ENCODE data around the gene LEPR.

Gene LEPR

DNA sequence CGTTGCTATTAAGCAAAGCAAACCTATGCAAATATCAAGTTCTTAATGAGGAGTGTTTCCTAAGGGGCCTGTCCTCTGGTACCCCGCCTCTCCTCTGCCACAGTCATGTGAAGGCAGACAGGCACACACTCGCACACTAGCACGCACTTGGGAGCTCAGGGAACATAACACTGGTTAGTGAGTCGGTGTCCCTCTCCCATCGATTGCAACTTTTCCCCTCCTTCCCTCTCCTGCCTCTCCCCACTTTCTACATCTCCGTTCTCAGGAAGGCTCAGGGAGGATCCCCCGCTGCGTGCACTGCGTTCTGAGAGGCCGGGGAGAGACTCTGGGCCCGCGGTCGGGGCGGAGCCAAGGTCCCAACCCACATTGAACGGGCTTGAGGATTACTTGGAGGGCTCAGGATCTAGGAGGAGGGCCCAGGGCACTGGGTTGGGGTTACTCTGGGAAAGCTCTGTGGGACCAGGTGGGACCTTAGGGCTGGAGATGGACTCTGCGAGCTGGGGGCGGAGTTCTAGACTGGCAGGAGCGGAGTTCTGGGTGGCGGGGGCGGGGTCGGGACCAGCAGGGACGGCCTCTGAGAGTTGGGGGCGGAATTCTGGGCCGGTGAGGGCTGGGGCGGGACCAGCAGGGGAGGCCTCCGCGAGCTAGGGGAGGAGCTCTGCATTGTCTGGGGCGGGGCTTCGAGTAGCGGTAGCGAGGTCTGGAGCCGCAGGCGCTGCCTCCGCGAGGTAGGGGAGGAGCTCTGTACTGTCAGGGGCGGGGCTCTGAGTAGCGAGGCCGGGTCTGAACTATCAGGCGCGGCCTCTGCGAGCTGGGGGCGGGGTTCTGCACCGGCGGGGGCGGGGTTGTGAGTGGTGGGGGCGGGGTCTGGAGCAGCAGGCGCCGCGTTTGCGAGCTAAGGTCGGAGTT lies 533 bp upstream of the LEPR start:
- H3K4me3 ChIP-seq (ENCODE audit: low read depth, low read length): peak overlapping the region; percentile 95
- no peak for TF ChIP-seq CTCF (IDR thresholded peaks at IDR 0.05; ENCODE audit: insufficient read depth, low read depth, low read length, missing control alignments)
- peak; percentile 99 for DNase-seq (ENCODE audit: low read depth)

- DNase-seq (ENCODE audit: low read depth): peak; percentile 14
- H3K4me3 ChIP-seq (ENCODE audit: low read depth, low read length): peak overlapping the region; percentile 77
- no peak for TF ChIP-seq CTCF (IDR thresholded peaks at IDR 0.05; ENCODE audit: insufficient read depth, low read depth, low read length, missing control alignments)
These were observed 1.0 kb downstream of the LEPR start for GRCh38 chr1:65421351-65422025.

- peak; percentile 9 for DNase-seq (ENCODE audit: low read depth)
- TF ChIP-seq CTCF (IDR thresholded peaks at IDR 0.05; ENCODE audit: insufficient read depth, low read depth, low read length, missing control alignments): no peak
- no peak overlapping the region for H3K4me3 ChIP-seq (ENCODE audit: low read depth, low read length)
These were observed 2.1 kb downstream of the LEPR start for GRCh38 chr1:65422241-65423203.

DNA sequence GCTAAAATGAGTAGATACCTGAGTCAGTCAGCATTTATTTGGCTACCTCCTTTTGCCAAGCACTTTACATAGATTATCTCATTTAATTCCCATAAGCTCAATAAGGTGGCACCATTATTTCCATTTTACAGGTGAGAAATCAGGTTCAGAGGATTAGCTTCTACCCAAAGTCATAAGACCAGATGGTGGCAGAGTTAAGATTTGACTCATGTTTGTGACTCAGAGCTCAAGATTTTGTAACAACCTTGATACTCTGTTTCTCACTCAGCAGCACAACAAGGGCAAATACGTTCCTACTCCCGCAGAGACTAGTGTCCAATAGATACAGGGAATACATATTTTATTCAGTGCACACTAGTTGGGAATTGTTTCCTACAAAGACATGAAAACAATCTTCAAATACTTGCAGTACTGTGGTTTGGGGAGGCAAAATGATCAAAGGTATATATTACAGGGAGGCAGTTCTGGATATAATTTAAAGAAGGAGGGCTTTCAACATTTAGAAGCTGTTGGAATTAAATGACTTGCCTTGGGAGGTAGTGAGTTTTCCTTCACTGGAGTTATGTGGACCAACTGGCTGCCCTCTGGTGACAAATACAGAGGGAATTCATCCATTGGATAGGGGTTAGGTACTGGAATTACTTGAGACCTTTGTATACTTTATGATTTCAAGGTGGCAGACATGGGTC lies 3.6 kb downstream of the LEPR start:
- H3K4me3 ChIP-seq (ENCODE audit: low read depth, low read length): no peak overlapping the region
- no peak for TF ChIP-seq CTCF (IDR thresholded peaks at IDR 0.05; ENCODE audit: insufficient read depth, low read depth, low read length, missing control alignments)
- DNase-seq (ENCODE audit: low read depth): peak; percentile 56

GRCh38 chr1:65424573-65424889 lies 4.1 kb downstream of the LEPR start:
- H3K4me3 ChIP-seq (ENCODE audit: low read depth, low read length): no peak overlapping the region
- TF ChIP-seq CTCF (IDR thresholded peaks at IDR 0.05; ENCODE audit: insufficient read depth, low read depth, low read length, missing control alignments): no peak
- no peak for DNase-seq (ENCODE audit: low read depth)

- TF ChIP-seq CTCF (IDR thresholded peaks at IDR 0.05; ENCODE audit: insufficient read depth, low read depth, low read length, missing control alignments): no peak
- no peak overlapping the region for H3K4me3 ChIP-seq (ENCODE audit: low read depth, low read length)
- DNase-seq (ENCODE audit: low read depth): no peak
These were observed 4.5 kb downstream of the LEPR start for GRCh38 chr1:65425006-65425405.

Measured in GM12865 (cell line).